Endodermal cell (in vitro differentiated cells): ENCODE measurements around the gene OSBPL5. TPM values are rescaled to one million over a fixed set of nuclear protein-coding genes. Genes with fewer than 3 reads are reported as not detected.

Experiments
- DNase-seq: peaks from one replicate; pipeline ENCODE4 v3.0.0-alpha.2; 2017
- H3K27ac ChIP-seq: 2 replicates; pipeline ENCODE4 v1.5.1; 2013; ENCODE audit warnings: mild to moderate bottlenecking, low read depth, low read length, moderate library complexity
- H3K27me3 ChIP-seq: 2 replicates; pipeline ENCODE4 v1.6.1; 2013; ENCODE audit warnings: mild to moderate bottlenecking, low read length, moderate library complexity; ENCODE audit not compliant: insufficient read depth, control insufficient read depth, poor library complexity, severe bottlenecking
- H3K36me3 ChIP-seq: 2 replicates; pipeline ENCODE4 v1.7.0; 2013; ENCODE audit warnings: mild to moderate bottlenecking, low read length, moderate library complexity; ENCODE audit not compliant: control insufficient read depth, insufficient read depth
- H3K4me1 ChIP-seq: one replicate; pipeline ENCODE4 v1.7.0; 2013; ENCODE audit warnings: low read length; ENCODE audit not compliant: control insufficient read depth, insufficient read depth
- H3K4me3 ChIP-seq: 2 replicates; pipeline ENCODE4 v1.5.1; 2013; ENCODE audit warnings: mild to moderate bottlenecking, low read length, moderate library complexity
- H3K9ac ChIP-seq: 2 replicates; pipeline ENCODE4 v1.6.1; 2013; ENCODE audit warnings: mild to moderate bottlenecking, low read length, moderate library complexity; ENCODE audit not compliant: poor library complexity, severe bottlenecking; ENCODE audit errors: extremely low read depth
- H3K9me3 ChIP-seq: 2 replicates; pipeline ENCODE4 v1.6.1; 2013; ENCODE audit warnings: mild to moderate bottlenecking, low read length, moderate library complexity; ENCODE audit not compliant: control insufficient read depth
- H3K27ac Mint-ChIP-seq: 2 replicates; pipeline ENCODE4 v1.8.0; 2020; ENCODE audit warnings: mixed read lengths
- H3K27me3 Mint-ChIP-seq: 2 replicates; pipeline ENCODE4 v1.8.0; 2021; ENCODE audit warnings: mild to moderate bottlenecking, mixed read lengths; ENCODE audit not compliant: insufficient read depth
- H3K36me3 Mint-ChIP-seq: 2 replicates; pipeline ENCODE4 v1.8.0; 2020; ENCODE audit warnings: low read depth, mixed read lengths
- H3K4me1 Mint-ChIP-seq: 2 replicates; pipeline ENCODE4 v1.8.0; 2020; ENCODE audit warnings: mixed read lengths
- H3K4me3 Mint-ChIP-seq: 2 replicates; pipeline ENCODE4 v1.8.0; 2020; ENCODE audit warnings: mild to moderate bottlenecking, moderate library complexity, mixed read lengths
- H3K9me3 Mint-ChIP-seq: 2 replicates; pipeline ENCODE4 v1.8.0; 2020; ENCODE audit warnings: mild to moderate bottlenecking, mixed read lengths
- CTCF ChIP-seq: fragments of 200-600 bp; sonication (generic); conservative IDR thresholded peaks from 2 replicates; pipeline ENCODE4 v1.5.0; 2021; ENCODE audit warnings: antibody characterized with exemption, mild to moderate bottlenecking
- WGBS, 2 experiments: methylation state at CpG; one replicate each; pipeline versions ENCODE4 v1.1.5 to v1.1.7; 2013; ENCODE audit warnings: missing lambda C conversion rate in 2 of 2, mixed read lengths in 1 of 2; ENCODE audit not compliant: insufficient coverage in 1 of 2, insufficient read length in 1 of 2; 5-methylcytosine and 5-hydroxymethylcytosine counted together
- total RNA-seq, 2 donors: library from RNA; stranded (reverse); fragmentation: NEBNext Ultra II Directional in 1 of 2; extraction: Animal tissue kit (Norgen Biotek cat#: 25700) in 1 of 2; gene quantifications; 2 replicates in 1 of 2; 3 replicates in 1 of 2; pipeline ENCODE4 v1.2.1, GENCODE V29; 2021

Gene OSBPL5
- total RNA-seq, 2 donors from 2014 or later: 1.2 to 4.8 TPM

GRCh38 chr11:3206156-3206921 is 41.2 kb upstream of the OSBPL5 start:
- peaks cover 4% of the 10 kb centered on the region for H3K9me3 Mint-ChIP-seq
- Histone ChIP-seq H3K9ac (no peak overlapping the region), H3K36me3 (no peaks in the 10 kb centered on the region), H3K27me3 (peaks cover 82% of the 10 kb centered on the region), H3K9me3 (peaks cover 7% of the 10 kb centered on the region), H3K4me1 (peaks cover 3% of the 10 kb centered on the region), H3K27ac (no peak overlapping the region), H3K4me3 (no peak overlapping the region)
- no peak for DNase-seq
- peaks cover 30% of the 10 kb centered on the region for H3K27me3 Mint-ChIP-seq
- no peak overlapping the region for H3K27ac Mint-ChIP-seq
- no peaks in the 10 kb centered on the region for H3K4me1 Mint-ChIP-seq
- no peak for TF ChIP-seq CTCF
- no peaks in the 10 kb centered on the region for H3K36me3 Mint-ChIP-seq
- no peak overlapping the region for H3K4me3 Mint-ChIP-seq
- 79 to 88% methylated on average over 2 to 8 of the region's 8 CpGs for WGBS, 2 experiments

- no peak overlapping the region for H3K4me3 Mint-ChIP-seq
- H3K9me3 Mint-ChIP-seq: no peaks in the 10 kb centered on the region
- no peak overlapping the region for H3K27ac Mint-ChIP-seq
- Histone ChIP-seq H3K27ac (no peak overlapping the region), H3K9ac (no peak overlapping the region), H3K4me3 (no peak overlapping the region), H3K27me3 (peaks cover 90% of the 10 kb centered on the region), H3K9me3 (no peaks in the 10 kb centered on the region), H3K36me3 (no peaks in the 10 kb centered on the region), H3K4me1 (peaks cover 3% of the 10 kb centered on the region)
- TF ChIP-seq CTCF: no peak
- DNase-seq: no peak
- no peaks in the 10 kb centered on the region for H3K4me1 Mint-ChIP-seq
- 68 to 69% methylated on average over 12 to 16 of the region's 16 CpGs for WGBS, 2 experiments
- H3K36me3 Mint-ChIP-seq: no peaks in the 10 kb centered on the region
- peaks cover 35% of the 10 kb centered on the region for H3K27me3 Mint-ChIP-seq
Observed at GRCh38 chr11:3205261-3206155, 40.4 kb upstream of the OSBPL5 start.

GRCh38 chr11:3204141-3205015 is 39.3 kb upstream of the OSBPL5 start:
- H3K27me3 ChIP-seq: peaks cover 96% of the 10 kb centered on the region

More at GRCh38 chr11:3204141-3205015, 39.3 kb upstream of the OSBPL5 start:
- TF ChIP-seq CTCF: no peak
- no peak overlapping the region for H3K9ac ChIP-seq
- H3K4me3 ChIP-seq: no peak overlapping the region
- peaks cover 3% of the 10 kb centered on the region for H3K4me1 ChIP-seq
- Mint-ChIP-seq H3K4me3 (no peak overlapping the region), H3K9me3 (no peaks in the 10 kb centered on the region), H3K36me3 (no peaks in the 10 kb centered on the region), H3K27ac (no peak overlapping the region), H3K27me3 (peaks cover 42% of the 10 kb centered on the region), H3K4me1 (no peaks in the 10 kb centered on the region)
- no peaks in the 10 kb centered on the region for H3K9me3 ChIP-seq
- H3K27ac ChIP-seq: no peak overlapping the region
- 90 to 93% methylated on average over 13 to 24 of the region's 24 CpGs for WGBS, 2 experiments
- no peaks in the 10 kb centered on the region for H3K36me3 ChIP-seq
- DNase-seq: no peak
